Left lung (tissue), 10 donors: ENCODE measurements around the gene GMDS. TPM values are rescaled to one million over a fixed set of nuclear protein-coding genes. Genes with fewer than 3 reads are reported as not detected.

Experiments
- ATAC-seq: fragments of 200-7000 bp; cut with Tn5 transposase; one replicate; pipeline ENCODE4 v1.9.1; 2020; ENCODE audit warnings: moderate library complexity
- DNase-seq, 4 donors: peaks; one replicate each; pipeline ENCODE4 v3.0.0-alpha.2; 2013 to 2020
- H3K27ac ChIP-seq, 2 donors: fragments of 200-600 bp; sonication (generic) in 1 of 2; one replicate each; pipeline versions ENCODE4 v1.5.0 to v1.8.0; 2020 to 2021
- H3K27me3 ChIP-seq, 2 donors: fragments of 200-600 bp; sonication (generic) in 1 of 2; one replicate each; pipeline versions ENCODE4 v1.5.0 to v1.8.0; 2020 to 2021
- H3K36me3 ChIP-seq, 2 donors: fragments of 200-600 bp; sonication (generic) in 1 of 2; one replicate each; pipeline versions ENCODE4 v1.5.0 to v1.8.0; 2020 to 2021
- H3K4me1 ChIP-seq, 2 donors: fragments of 200-600 bp; one replicate each; pipeline ENCODE4 v1.8.0; 2021
- H3K4me3 ChIP-seq, 2 donors: fragments of 200-600 bp; sonication (generic) in 1 of 2; one replicate each; pipeline versions ENCODE4 v1.5.0 to v1.8.0; 2020 to 2021; ENCODE audit warnings: mild to moderate bottlenecking in 1 of 2
- H3K9me3 ChIP-seq, 2 donors: fragments of 200-600 bp; sonication (generic) in 1 of 2; one replicate each; pipeline versions ENCODE4 v1.5.0 to v1.8.0; 2020 to 2021
- CTCF ChIP-seq, 2 donors: fragments of 200-600 bp; sonication (generic) in 1 of 2; IDR thresholded peaks; one replicate each; pipeline versions ENCODE4 v1.5.0 to v1.8.0; 2021; ENCODE audit warnings: antibody characterized with exemption in 2 of 2
- intact Hi-C, 2 donors: fragments of 100-400 bp; cut with DNase I; formaldehyde crosslinking; loops; one replicate each; pipeline versions ENCODE4 v1.11.2 to v1.14.2; 2022
- polyA plus RNA-seq, 6 donors: library from polyadenylated mRNA; unstranded; fragments of 120-200 nt; gene quantifications; one replicate each; pipeline ENCODE4 v1.2.1, GENCODE V29; 2013; ENCODE audit not compliant: insufficient read length in 6 of 6
- total RNA-seq, 2 donors: library from RNA; stranded (reverse); fragmentation: NEBNext Ultra II Directional; extraction: Animal tissue kit (Norgen Biotek cat#: 25700); gene quantifications; one replicate each; pipeline ENCODE4 v1.2.1, GENCODE V29; 2021
- donor health status: DM: no; HTN: yes; CAD: no.
- donor health status: DM: no; HTN: no; CAD: no.

GMDS gene
- total and polyA plus RNA-seq, 8 donors = 16.5 to 25.4 (median 21.2) TPM

GRCh38 chr6:1722801-1723200, 522.6 kb downstream of the GMDS start:
- H3K27ac ChIP-seq = no peak overlapping the region
- no peaks in the 10 kb centered on the region for H3K9me3 ChIP-seq
- TF ChIP-seq CTCF (IDR thresholded peaks at IDR 0.05) = no peak
- H3K27me3 ChIP-seq = no peaks in the 10 kb centered on the region
- H3K4me3 ChIP-seq = no peak overlapping the region
- no peaks in the 10 kb centered on the region for H3K36me3 ChIP-seq
- DNase-seq = no peak
- intact Hi-C loops = no loop called here
- peaks cover 3 to 10% of the 10 kb centered on the region in 2 donors for H3K4me1 ChIP-seq
- no peak for ATAC-seq

DNA sequence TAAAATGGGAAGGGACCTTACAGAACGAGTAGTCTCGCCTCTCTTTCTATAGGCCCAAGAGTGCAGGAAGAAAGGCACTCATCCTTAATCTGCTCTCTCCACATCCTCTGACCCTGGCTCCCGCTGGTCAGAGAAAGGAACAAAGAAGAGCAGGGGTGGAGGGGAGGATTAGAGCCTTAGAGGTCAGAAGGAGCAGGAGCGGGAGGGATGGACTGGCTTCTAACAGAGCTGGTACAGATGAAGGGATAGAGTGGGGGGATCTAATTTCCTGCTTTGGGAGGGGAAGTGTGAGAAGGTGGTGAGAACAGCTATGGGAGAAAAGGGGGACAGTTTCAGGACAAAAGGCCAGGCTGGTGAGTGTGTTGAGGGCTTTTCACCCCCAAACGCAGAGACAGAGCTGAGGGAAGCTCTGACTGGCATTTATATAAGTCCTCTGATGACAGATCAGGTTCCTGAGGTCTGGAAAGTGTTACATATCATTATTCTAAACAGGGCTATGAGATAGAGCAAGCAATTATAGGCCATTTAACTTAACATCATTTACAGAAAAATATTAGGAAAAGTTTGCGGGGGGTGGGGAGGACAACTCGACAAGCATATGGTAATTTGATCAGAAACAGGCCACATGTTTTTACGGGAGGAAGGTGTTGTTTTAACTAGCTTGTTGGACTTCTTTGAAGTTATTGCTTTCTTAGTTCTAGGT, 524.6 kb downstream of the GMDS start:
- ATAC-seq = no peak
- TF ChIP-seq CTCF (IDR thresholded peaks at IDR 0.05) = no peak
- intact Hi-C loops = no loop called here

GRCh38 chr6:1719922-1720321, 525.5 kb downstream of the GMDS start:
- Histone ChIP-seq H3K4me3 (no peak overlapping the region), H3K9me3 (no peaks in the 10 kb centered on the region), H3K36me3 (no peaks in the 10 kb centered on the region), H3K27ac (no peak overlapping the region), H3K27me3 (no peaks in the 10 kb centered on the region), H3K4me1 (peaks cover 3 to 9% of the 10 kb centered on the region in 2 donors)
- intact Hi-C loops = no loop called here
- no peak for TF ChIP-seq CTCF (IDR thresholded peaks at IDR 0.05)
- DNase-seq = no peak
- no peak for ATAC-seq

More for the DNA sequence above, 524.6 kb downstream of the GMDS start:
- Histone ChIP-seq H3K27me3 (no peaks in the 10 kb centered on the region), H3K4me3 (no peak overlapping the region), H3K36me3 (no peaks in the 10 kb centered on the region), H3K27ac (no peak overlapping the region), H3K4me1 (peaks cover 3 to 10% of the 10 kb centered on the region in 2 donors), H3K9me3 (no peaks in the 10 kb centered on the region)
- no peak for DNase-seq

GRCh38 chr6:1716868-1717267, 528.5 kb downstream of the GMDS start:
- Histone ChIP-seq H3K27ac (no peak overlapping the region), H3K27me3 (no peaks in the 10 kb centered on the region), H3K36me3 (no peaks in the 10 kb centered on the region), H3K4me1 (no peaks in the 10 kb centered on the region), H3K9me3 (no peaks in the 10 kb centered on the region), H3K4me3 (no peak overlapping the region)
- intact Hi-C loops = no loop called here
- no peak for DNase-seq
- no peak for TF ChIP-seq CTCF (IDR thresholded peaks at IDR 0.05)
- no peak for ATAC-seq

- Histone ChIP-seq H3K36me3 (no peaks in the 10 kb centered on the region), H3K27me3 (no peaks in the 10 kb centered on the region), H3K27ac (no peak overlapping the region), H3K4me1 (no peaks in the 10 kb centered on the region), H3K4me3 (no peak overlapping the region), H3K9me3 (no peaks in the 10 kb centered on the region)
- DNase-seq (no peak), ATAC-seq (no peak)
- intact Hi-C loops = no loop called here
- TF ChIP-seq CTCF (IDR thresholded peaks at IDR 0.05) = no peak
Measured at GRCh38 chr6:1716396-1716795, 529.0 kb downstream of the GMDS start.
